Upper lobe of left lung (tissue), 4 donors: Measurements from ENCODE around the gene FAM227A.

Experiments
- CTCF ChIP-seq, 6 experiments: fragments of 450-650 bp in 4 of 6; fragments of 200-600 bp in 2 of 6; sonication (generic) in 2 of 6; IDR thresholded peaks; one replicate each; pipeline ENCODE4 v1.5.1; 2016 to 2019; ENCODE audit warnings: antibody characterized with exemption in 6 of 6
- POLR2A ChIP-seq, 4 donors: fragments of 450-650 bp; IDR thresholded peaks; one replicate each; pipeline ENCODE4 v1.5.1; 2016 to 2017; ENCODE audit warnings: antibody characterized with exemption in 4 of 4, mild to moderate bottlenecking in 2 of 4

- TF ChIP-seq CTCF (IDR thresholded peaks at IDR 0.05): no peak
- TF ChIP-seq POLR2A (IDR thresholded peaks at IDR 0.05): no peak
Observed at GRCh38 chr22:38618682-38619081, 37.5 kb downstream of the FAM227A start.
